NCI-H748 (cell line): ENCODE data around the gene CLCNKB.
"Not testable (repeated sequence)": the region's sequence is repeated elsewhere in the genome, so short reads cannot be mapped to it uniquely, and the experiment has no call there.

ENCODE experiments used
- DNase-seq: peaks from one replicate; lab custom pipeline; 2025; ENCODE audit not compliant: unreplicated experiment; lab: John Stamatoyannopoulos, UW

Gene CLCNKB

GRCh38 chr1:16014509-16015482 lies 28.8 kb upstream of the CLCNKB start:
- no peak for DNase-seq

- DNase-seq = no peak
Observed at GRCh38 chr1:16015491-16015890, 28.1 kb upstream of the CLCNKB start.

- DNase-seq = no peak
Observed at GRCh38 chr1:16015960-16016901, 27.4 kb upstream of the CLCNKB start.

- DNase-seq = no peak
Observed at GRCh38 chr1:16017076-16017460, 26.5 kb upstream of the CLCNKB start.

GRCh38 chr1:16017461-16018303 lies 25.9 kb upstream of the CLCNKB start, which contains the start of gene HSPB7:
Gene HSPB7 (minus strand): TSS chr1:16018043. CDS start chr1:16017963, 80 bp downstream.
- DNase-seq = no peak

GRCh38 chr1:16018308-16018707 lies 25.3 kb upstream of the CLCNKB start:
- DNase-seq = no peak

- no peak for DNase-seq
Observed at GRCh38 chr1:16018749-16019643, 24.6 kb upstream of the CLCNKB start.

- DNase-seq = no peak
Observed at GRCh38 chr1:16019644-16020277, 23.8 kb upstream of the CLCNKB start.

- no peak for DNase-seq
Observed at GRCh38 chr1:16020325-16020724, 23.3 kb upstream of the CLCNKB start.

- not testable (repeated sequence) for DNase-seq
Observed at GRCh38 chr1:16020878-16021277, 22.7 kb upstream of the CLCNKB start.

GRCh38 chr1:16021681-16022080 lies 21.9 kb upstream of the CLCNKB start, which contains the start of gene CLCNKA:
Gene CLCNKA (plus strand): TSS chr1:16022036. CDS start chr1:16022620, 584 bp downstream.
- no peak for DNase-seq

- no peak for DNase-seq
Observed at GRCh38 chr1:16022393-16022792, 21.2 kb upstream of the CLCNKB start.

- no peak for DNase-seq
Observed at GRCh38 chr1:16023050-16023653, 20.4 kb upstream of the CLCNKB start.

GRCh38 chr1:16026302-16026701 lies 17.3 kb upstream of the CLCNKB start:
- DNase-seq = peak; percentile 18

- DNase-seq = peak; percentile 70
Observed at GRCh38 chr1:16026723-16027484, 16.7 kb upstream of the CLCNKB start.

GRCh38 chr1:16028237-16029002 lies 15.2 kb upstream of the CLCNKB start:
- no peak for DNase-seq

GRCh38 chr1:16029003-16029268 lies 14.6 kb upstream of the CLCNKB start:
- not testable (repeated sequence) for DNase-seq
